NCI-H345 treated with DMSO at 0.1 percent for 48 hours (cell line): Measurements from ENCODE around the gene ANTKMT.

Experiments used
- DNase-seq: peaks from one replicate; lab custom pipeline; 2025; ENCODE audit not compliant: unreplicated experiment; lab: John Stamatoyannopoulos, UW

ANTKMT gene

DNA sequence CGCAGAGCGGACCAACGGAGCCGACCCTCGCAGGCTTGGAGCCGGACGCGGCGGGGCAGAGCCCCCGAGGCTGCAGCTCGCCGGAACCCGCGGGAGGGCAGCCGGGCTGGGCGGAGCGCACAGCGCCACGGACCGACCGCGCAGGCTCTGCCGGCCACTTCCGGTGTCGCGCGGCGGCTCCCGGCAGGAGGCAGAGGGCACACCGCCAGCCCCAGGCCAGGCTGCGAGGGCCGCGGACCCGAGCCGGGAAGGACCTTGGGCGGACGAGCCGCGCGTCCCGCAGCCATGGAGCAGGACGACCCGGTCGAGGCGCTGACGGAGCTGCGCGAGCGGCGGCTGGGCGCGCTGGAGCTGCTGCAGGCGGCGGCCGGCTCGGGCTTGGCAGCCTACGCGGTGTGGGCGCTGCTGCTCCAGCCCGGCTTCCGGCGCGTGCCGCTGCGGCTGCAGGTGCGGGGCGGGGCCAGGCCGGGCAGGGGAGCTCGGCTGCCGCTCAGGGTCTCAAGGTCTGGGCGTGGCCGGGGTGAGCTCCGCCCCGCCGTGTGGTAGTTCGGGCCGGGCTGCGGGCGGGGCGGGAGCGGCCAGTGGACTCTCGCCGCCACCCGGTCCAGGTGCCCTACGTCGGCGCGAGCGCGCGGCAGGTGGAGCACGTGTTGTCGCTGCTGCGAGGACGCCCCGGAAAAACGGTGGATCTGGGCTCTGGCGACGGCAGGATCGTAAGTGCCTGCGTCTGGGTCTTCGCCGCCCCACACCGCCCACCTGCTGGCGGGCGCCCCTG is at the start of gene ANTKMT:
Gene ANTKMT (plus strand): TSS at position 157 of the 775 bp plus-strand sequence. CDS start 129 bp downstream, at position 286.
- DNase-seq: peak; percentile 67

GRCh38 chr16:671353-672131 is 49.4 kb upstream of the ANTKMT start:
- no peak for DNase-seq

DNA sequence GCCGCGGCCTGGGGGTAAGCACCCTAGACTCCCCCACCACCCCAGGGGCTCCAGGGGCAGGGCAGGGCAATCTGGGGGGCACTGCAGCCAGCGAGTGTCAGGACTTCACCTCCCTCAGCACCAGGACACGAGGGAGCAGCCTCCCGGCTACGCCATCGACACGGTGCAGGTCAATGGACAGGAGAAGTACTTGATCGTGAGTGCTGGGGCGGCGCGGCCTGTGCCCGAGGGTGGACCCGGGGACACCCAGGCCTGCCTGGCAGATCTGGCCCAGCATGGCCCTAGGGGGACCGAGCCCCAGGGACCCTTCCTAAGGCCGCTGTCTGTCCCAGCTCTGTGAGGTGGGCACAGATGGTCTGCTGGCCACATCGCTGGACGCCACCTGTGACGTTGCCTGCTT is 48.6 kb upstream of the ANTKMT start:
- no peak for DNase-seq

DNA sequence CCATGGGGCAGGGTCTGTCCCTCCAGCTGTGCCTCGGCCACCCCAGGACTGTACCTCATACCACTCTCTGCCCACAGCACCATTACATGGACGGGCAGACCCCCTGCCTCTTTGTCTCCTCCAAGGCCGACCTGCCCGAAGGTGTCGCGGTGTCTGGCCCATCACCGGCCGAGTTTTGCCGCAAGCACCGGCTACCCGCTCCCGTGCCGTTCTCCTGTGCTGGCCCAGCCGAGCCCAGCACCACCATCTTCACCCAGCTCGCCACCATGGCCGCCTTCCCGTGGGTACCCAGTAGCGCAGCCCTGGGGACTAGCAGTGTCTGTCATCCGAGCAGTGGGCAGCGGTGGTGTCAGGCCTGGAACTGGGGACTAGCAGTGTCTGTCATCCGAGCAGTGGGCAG is 48.1 kb upstream of the ANTKMT start:
- DNase-seq: no peak

GRCh38 chr16:673399-673991 is 47.5 kb upstream of the ANTKMT start:
- DNase-seq: no peak

GRCh38 chr16:674214-674881 is 46.6 kb upstream of the ANTKMT start:
- no peak for DNase-seq

- DNase-seq: no peak
These were observed 45.7 kb upstream of the ANTKMT start, which contains the start of gene RHBDL1 for GRCh38 chr16:674968-675883. Gene RHBDL1 (plus strand): TSS chr16:675671. CDS start chr16:675791, 120 bp downstream.

GRCh38 chr16:675884-676564 is 44.9 kb upstream of the ANTKMT start:
- no peak for DNase-seq

DNA sequence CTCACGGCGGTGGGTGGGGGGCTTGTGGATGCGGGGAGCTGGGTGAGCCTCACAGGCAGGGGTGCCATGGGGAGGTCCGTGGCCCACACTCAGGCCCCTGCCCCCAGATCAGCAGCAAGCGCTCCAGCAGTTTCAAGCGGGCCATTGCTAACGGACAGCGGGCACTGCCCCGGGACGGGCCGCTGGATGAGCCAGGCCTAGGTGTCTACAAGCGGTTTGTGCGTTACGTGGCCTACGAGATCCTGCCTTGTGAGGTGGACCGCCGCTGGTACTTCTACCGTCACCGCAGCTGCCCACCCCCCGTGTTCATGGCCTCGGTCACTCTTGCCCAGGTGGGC is 44.4 kb upstream of the ANTKMT start:
- DNase-seq: no peak

DNA sequence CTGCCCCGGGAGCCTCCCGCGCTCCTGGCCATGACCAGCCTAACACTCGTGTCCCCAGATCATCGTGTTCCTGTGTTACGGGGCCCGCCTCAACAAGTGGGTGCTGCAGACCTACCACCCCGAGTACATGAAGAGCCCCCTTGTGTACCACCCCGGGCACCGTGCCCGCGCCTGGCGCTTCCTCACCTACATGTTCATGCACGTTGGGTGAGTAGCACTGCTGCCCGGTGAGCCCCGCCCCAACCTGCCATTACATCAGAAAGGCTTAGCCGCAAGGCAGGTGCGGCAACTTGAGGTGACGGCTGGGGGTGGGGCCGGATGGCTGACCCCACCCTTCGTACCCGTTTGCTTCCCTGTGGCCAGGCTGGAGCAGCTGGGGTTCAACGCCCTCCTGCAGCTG is 44.0 kb upstream of the ANTKMT start:
- peak; percentile 84 for DNase-seq

- peak; percentile 61 for DNase-seq
These were observed 43.4 kb upstream of the ANTKMT start for GRCh38 chr16:677316-678190.

DNA sequence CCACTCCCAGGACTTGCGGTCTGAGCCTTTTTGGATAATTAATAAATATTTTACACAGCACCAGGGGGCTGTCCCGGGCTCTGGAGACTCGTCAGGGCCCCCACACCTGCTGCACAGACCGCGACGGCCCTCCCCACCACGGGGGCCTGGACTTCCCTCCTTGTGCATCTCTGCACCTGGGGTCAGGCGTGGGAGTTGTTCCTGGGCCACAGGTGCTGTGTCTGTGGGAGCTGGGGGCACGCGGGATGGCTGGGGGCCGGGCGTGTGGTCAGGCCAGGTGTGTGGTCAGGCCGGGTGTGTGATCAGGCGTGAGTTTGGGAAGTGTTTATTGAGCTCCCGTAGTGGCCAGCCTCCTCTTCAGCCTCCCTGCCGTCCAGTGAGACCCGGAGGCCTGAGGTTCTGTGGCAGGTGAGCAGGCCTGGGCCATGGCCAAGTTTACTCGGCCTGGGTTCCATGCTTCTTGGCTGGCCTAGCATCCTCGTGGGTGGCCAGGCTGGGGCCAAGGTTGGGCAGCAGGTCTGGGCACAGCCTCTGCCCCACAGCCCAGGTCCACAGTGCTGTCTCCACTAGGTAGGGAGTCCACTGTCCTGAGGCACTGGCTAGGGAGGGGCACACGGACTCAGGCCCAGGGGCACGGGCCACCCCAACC is 42.6 kb upstream of the ANTKMT start:
- DNase-seq: no peak

DNA sequence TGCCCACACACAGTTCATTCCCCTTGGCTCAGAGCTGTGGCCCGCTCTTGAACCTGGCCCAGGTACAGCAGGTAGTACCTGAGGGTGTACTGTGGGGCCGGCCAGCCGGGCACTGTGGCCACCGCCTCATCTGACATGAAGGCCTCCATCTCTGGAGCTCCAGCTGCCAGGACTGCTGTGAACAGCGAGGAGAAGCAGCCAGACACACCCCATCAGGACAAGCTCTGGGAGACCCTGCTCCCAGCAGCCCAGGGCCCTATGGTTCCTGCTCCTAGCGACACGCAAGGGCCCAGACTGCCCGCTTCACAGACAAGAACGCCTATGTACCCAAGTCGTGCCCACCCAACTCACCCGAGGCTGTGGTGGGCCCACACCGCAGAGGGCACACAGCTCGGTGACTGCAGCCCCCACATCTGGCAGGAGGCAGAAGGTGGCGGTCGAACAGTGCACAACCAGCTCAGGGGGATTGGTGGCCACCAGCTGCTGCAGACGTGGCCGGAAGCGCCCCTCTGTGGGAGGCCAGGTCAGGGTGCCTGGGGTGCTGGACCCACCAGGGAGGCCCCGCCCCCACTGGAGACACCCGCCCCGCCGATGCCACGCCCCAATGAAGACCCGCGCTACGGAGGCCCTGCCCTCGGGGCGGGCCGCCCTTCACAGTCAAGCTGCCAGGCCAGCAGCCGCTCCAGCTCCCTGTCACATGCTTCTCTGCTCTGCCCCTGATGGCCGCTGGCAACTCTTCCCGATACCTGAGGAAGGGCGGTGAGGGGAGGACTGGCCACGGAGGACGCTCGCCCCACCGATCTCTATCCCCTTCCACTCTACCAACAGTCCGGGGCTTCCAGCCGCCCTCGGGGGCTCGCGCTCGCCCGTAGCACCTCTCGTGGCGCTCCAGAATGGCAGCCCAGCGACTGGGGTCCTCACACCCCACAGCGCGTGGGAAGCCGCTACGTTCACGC is 41.8 kb upstream of the ANTKMT start:
- peak; percentile 59 for DNase-seq

GRCh38 chr16:679814-680624 is 40.9 kb upstream of the ANTKMT start, which contains the start of gene STUB1:
Gene STUB1 (plus strand): TSS chr16:680410. CDS start chr16:680526, 116 bp downstream.
- DNase-seq: peak; percentile 86

GRCh38 chr16:680625-680945 is 40.4 kb upstream of the ANTKMT start:
- DNase-seq: no peak

DNA sequence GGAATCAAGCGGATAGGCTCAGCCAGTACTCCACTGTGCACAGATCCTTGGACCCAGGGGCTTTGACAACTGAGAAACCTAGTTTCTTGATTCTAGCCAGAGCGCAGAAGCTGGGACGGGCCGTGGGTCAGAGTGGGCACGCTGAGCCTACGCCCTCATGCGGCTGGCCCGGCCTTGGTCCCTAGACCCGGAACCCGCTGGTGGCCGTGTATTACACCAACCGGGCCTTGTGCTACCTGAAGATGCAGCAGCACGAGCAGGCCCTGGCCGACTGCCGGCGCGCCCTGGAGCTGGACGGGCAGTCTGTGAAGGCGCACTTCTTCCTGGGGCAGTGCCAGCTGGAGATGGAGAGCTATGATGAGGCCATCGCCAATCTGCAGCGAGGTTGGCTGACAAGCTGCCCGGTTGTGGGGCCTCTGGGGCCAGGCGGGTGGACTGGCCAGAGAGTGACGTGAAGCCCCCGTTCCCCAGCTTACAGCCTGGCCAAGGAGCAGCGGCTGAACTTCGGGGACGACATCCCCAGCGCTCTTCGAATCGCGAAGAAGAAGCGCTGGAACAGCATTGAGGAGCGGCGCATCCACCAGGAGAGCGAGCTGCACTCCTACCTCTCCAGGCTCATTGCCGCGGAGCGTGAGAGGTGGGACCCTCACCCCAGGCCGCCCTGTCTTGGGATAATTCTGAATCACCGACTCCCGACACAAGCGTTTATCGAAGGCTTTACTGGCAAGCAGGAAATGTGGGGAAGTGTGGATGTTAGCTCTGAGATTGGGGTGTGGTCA is 39.8 kb upstream of the ANTKMT start:
- no peak for DNase-seq
